Breast epithelium (tissue), 3 donors: ENCODE measurements around the gene ADORA2B.

Experiments
- POLR2A ChIP-seq: fragments of 450-650 bp; IDR thresholded peaks from one replicate; pipeline ENCODE4 v1.6.1; 2016; ENCODE audit warnings: antibody characterized with exemption, mild to moderate bottlenecking, moderate library complexity
- POLR2AphosphoS5 ChIP-seq, 3 donors: sonication (generic); formaldehyde crosslinking; IDR thresholded peaks; one replicate each; pipeline ENCODE4 v1.6.1; 2017; ENCODE audit warnings: antibody characterized with exemption in 3 of 3
- TF ChIP-seq, protein P1 (sequence below), 3 donors: fragments of 450-650 bp; IDR thresholded peaks; one replicate each; pipeline ENCODE4 v1.5.1; 2016 to 2017; ENCODE audit warnings: antibody characterized with exemption in 3 of 3, mild to moderate bottlenecking in 3 of 3, moderate library complexity in 3 of 3

DNA sequence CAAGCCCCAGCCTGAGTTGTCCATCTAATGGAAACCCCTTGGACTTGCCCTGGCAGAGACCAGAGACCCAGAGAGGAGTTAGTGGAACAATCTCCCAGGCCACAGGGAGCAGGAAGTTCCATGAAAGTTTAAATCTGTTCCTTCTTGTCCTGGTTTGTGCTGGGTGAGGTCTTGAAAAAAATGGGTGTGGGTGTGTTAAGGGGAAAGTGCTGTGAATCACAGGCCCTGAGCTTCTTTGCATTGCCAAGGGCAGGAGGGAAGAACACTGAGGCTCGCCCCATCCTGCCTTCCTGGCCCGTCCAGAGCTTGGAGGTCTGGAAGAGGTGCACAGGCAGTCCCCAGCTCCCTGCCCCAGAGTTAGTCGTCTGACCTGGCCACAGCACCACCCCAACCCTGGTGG lies 2.3 kb downstream of the ADORA2B start:
- TF ChIP-seq, protein P1, sequence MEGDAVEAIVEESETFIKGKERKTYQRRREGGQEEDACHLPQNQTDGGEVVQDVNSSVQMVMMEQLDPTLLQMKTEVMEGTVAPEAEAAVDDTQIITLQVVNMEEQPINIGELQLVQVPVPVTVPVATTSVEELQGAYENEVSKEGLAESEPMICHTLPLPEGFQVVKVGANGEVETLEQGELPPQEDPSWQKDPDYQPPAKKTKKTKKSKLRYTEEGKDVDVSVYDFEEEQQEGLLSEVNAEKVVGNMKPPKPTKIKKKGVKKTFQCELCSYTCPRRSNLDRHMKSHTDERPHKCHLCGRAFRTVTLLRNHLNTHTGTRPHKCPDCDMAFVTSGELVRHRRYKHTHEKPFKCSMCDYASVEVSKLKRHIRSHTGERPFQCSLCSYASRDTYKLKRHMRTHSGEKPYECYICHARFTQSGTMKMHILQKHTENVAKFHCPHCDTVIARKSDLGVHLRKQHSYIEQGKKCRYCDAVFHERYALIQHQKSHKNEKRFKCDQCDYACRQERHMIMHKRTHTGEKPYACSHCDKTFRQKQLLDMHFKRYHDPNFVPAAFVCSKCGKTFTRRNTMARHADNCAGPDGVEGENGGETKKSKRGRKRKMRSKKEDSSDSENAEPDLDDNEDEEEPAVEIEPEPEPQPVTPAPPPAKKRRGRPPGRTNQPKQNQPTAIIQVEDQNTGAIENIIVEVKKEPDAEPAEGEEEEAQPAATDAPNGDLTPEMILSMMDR (IDR thresholded peaks at IDR 0.05): no peak
- TF ChIP-seq POLR2AphosphoS5 (IDR thresholded peaks at IDR 0.05) (no peak), POLR2A (no peak)
